Esophagus muscularis mucosa (tissue), 4 donors: ENCODE data around the gene NABP1. TPM values are rescaled to one million over a fixed set of nuclear protein-coding genes. Genes with fewer than 3 reads are reported as not detected.
"Not testable (repeated sequence)": the region's sequence is repeated elsewhere in the genome, so short reads cannot be mapped to it uniquely, and the experiment has no call there.

Source experiments
- DNase-seq: peaks from one replicate; pipeline ENCODE4 v3.0.0-alpha.2; 2017; ENCODE audit errors: extremely low spot score
- H3K27ac ChIP-seq, 4 donors: fragments of 200-600 bp; sonication (generic); replicated peaks in 1 of 4; 1 replicate in 3 of 4; 2 replicates in 1 of 4; pipeline ENCODE4 v1.5.1; 2016 to 2019; ENCODE audit warnings: mild to moderate bottlenecking in 1 of 4
- H3K27me3 ChIP-seq, 4 donors: fragments of 200-600 bp; sonication (generic); one replicate each; pipeline versions ENCODE4 v1.5.1 to v1.6.0; 2016 to 2019
- H3K36me3 ChIP-seq, 4 donors: fragments of 200-600 bp; sonication (generic); one replicate each; pipeline ENCODE4 v1.5.1; 2016 to 2019
- H3K4me1 ChIP-seq, 4 donors: fragments of 200-600 bp; sonication (generic); one replicate each; pipeline ENCODE4 v1.5.1; 2016 to 2019
- H3K4me3 ChIP-seq, 4 donors: fragments of 200-600 bp; sonication (generic); 1 replicate in 2 of 4; 2 replicates in 2 of 4; pipeline ENCODE4 v1.5.1; 2016 to 2019; ENCODE audit warnings: mild to moderate bottlenecking in 4 of 4, moderate library complexity in 1 of 4
- H3K9me3 ChIP-seq, 4 donors: fragments of 200-600 bp; sonication (generic); 1 replicate in 3 of 4; 2 replicates in 1 of 4; pipeline ENCODE4 v1.5.1; 2016 to 2019
- CTCF ChIP-seq, 3 experiments: fragments of 200-600 bp in 2 of 3; fragments of 450-650 bp in 1 of 3; sonication (generic) in 2 of 3; IDR thresholded peaks; one replicate each; pipeline ENCODE4 v1.5.1; 2017 to 2019; ENCODE audit warnings: antibody characterized with exemption in 3 of 3, mild to moderate bottlenecking in 2 of 3, moderate library complexity in 1 of 3
- EP300 ChIP-seq: sonication (generic); formaldehyde crosslinking; IDR thresholded peaks from one replicate; pipeline ENCODE4 v1.6.1; 2017; ENCODE audit warnings: antibody characterized with exemption
- POLR2A ChIP-seq: fragments of 450-650 bp; IDR thresholded peaks from one replicate; pipeline ENCODE4 v1.6.1; 2017; ENCODE audit warnings: antibody characterized with exemption, moderate library complexity, mild to moderate bottlenecking, low read depth
- POLR2AphosphoS5 ChIP-seq, 2 donors: sonication (generic); formaldehyde crosslinking; IDR thresholded peaks; one replicate each; pipeline ENCODE4 v1.6.1; 2017; ENCODE audit warnings: antibody characterized with exemption in 2 of 2
- WGBS: methylation state at CpG from one replicate; pipeline ENCODE4 v1.1.5; 2018; 5-methylcytosine and 5-hydroxymethylcytosine counted together
- intact Hi-C: fragments of 100-400 bp; cut with DNase I; formaldehyde crosslinking; loops from one replicate; pipeline ENCODE4 v1.15.1; 2023
- total RNA-seq, 4 donors: library from RNA; depleted of rRNA; stranded (reverse); fragments of >200 nt; gene quantifications; one replicate each; pipeline versions ENCODE4 v1.1.0 to v1.2.1, GENCODE V29; 2016

The NABP1 gene
- total RNA-seq, 4 donors from 2014 or later = 4.2 to 27.8 (median 8.0) TPM

DNA sequence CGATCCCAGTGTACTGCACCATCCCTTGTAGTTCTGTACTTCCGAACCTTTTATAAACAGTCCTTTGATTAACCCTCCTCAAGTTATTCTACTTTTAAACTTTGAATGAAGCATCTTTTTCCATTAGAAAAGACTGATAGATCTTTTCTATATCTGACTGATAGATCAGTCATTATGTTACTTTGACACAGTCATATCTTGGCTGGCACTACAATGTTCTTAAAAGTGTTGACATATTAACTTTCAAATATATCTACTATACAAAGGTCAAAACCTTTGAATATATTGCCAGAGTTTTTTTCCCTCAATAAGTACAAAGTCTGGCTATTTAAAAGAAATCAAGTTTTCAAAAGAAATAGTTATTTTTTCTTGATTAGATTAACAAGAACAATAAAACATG lies 35.4 kb upstream of the NABP1 start:
- no peak for TF ChIP-seq CTCF (IDR thresholded peaks at IDR 0.05)
- no peak for TF ChIP-seq EP300
- no peaks in the 10 kb centered on the region for H3K36me3 ChIP-seq
- H3K27ac ChIP-seq = no peak overlapping the region
- no peak overlapping the region for H3K4me3 ChIP-seq
- no peak for DNase-seq
- intact Hi-C loops = no loop called here
- peaks cover 0 to 6% (median 3%) of the 10 kb centered on the region in 4 donors for H3K4me1 ChIP-seq
- H3K27me3 ChIP-seq = no peaks in the 10 kb centered on the region
- no peaks in the 10 kb centered on the region for H3K9me3 ChIP-seq
- 64% methylated on average over 2 of the region's 2 CpGs for WGBS

- Histone ChIP-seq H3K4me3 (no peak overlapping the region), H3K27ac (no peak overlapping the region), H3K4me1 (no peaks in the 10 kb centered on the region), H3K27me3 (no peaks in the 10 kb centered on the region), H3K9me3 (no peaks in the 10 kb centered on the region), H3K36me3 (no peaks in the 10 kb centered on the region)
- no peak for DNase-seq
- intact Hi-C loops = no loop called here
- 85% methylated on average over 5 of the region's 5 CpGs for WGBS
- no peak for TF ChIP-seq EP300
- TF ChIP-seq POLR2A = no peak
- no peak for TF ChIP-seq POLR2AphosphoS5 (IDR thresholded peaks at IDR 0.05)
- TF ChIP-seq CTCF (IDR thresholded peaks at IDR 0.05) = no peak
Measured at GRCh38 chr2:191643429-191643828, 34.5 kb upstream of the NABP1 start.

DNA sequence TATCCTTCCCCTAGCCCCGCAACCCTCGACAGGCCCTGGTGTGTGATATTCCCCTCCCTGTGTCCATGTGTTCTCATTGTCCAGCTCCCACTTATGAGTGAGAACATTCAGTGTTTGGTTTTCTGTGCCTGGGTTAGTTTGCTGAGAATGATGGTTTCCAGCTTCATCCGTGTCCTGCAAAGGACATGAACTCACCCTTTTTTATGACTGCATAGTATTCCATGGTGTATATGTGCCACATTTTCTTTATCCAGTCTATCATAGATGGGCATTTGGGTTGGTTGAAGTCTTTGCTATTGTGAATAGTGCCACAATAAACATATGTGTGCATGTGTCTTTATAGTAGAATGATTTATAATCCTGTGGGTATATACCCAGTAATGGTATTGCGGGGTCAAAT lies 33.3 kb upstream of the NABP1 start:
- intact Hi-C loops, H3K4me1 ChIP-seq: not testable (repeated sequence)

GRCh38 chr2:191645032-191645431 lies 32.9 kb upstream of the NABP1 start:
- intact Hi-C loops = no loop called here
- H3K27me3 ChIP-seq = no peaks in the 10 kb centered on the region
- TF ChIP-seq EP300 (no peak), CTCF (IDR thresholded peaks at IDR 0.05) (no peak), POLR2A (no peak), POLR2AphosphoS5 (IDR thresholded peaks at IDR 0.05) (no peak)
- 100% methylated on average over 1 of the region's 1 CpG for WGBS
- no peak overlapping the region for H3K4me3 ChIP-seq
- H3K27ac ChIP-seq = no peak overlapping the region
- H3K4me1 ChIP-seq = no peaks in the 10 kb centered on the region
- H3K36me3 ChIP-seq = no peaks in the 10 kb centered on the region
- H3K9me3 ChIP-seq = no peaks in the 10 kb centered on the region
- DNase-seq = no peak

More for the DNA sequence above, 33.3 kb upstream of the NABP1 start:
- not testable (repeated sequence) for H3K36me3 ChIP-seq, H3K27me3 ChIP-seq, H3K27ac ChIP-seq, DNase-seq, H3K9me3 ChIP-seq, H3K4me3 ChIP-seq
- WGBS = 74% methylated on average over 4 of the region's 4 CpGs

GRCh38 chr2:191645434-191646162 lies 32.3 kb upstream of the NABP1 start:
- intact Hi-C loops = no loop called here
- no peak for DNase-seq
- Histone ChIP-seq H3K27me3 (no peaks in the 10 kb centered on the region), H3K9me3 (no peaks in the 10 kb centered on the region), H3K36me3 (no peaks in the 10 kb centered on the region), H3K4me1 (no peaks in the 10 kb centered on the region), H3K4me3 (no peak overlapping the region), H3K27ac (no peak overlapping the region)
- no peak for TF ChIP-seq POLR2AphosphoS5 (IDR thresholded peaks at IDR 0.05)
- WGBS = 49% methylated on average over 2 of the region's 2 CpGs
